Testis (tissue), 3 donors: ENCODE data around the gene STK17B. TPM values are rescaled to one million over a fixed set of nuclear protein-coding genes. Genes with fewer than 3 reads are reported as not detected.

Experiments
- DNase-seq: peaks from one replicate; pipeline ENCODE4 v3.0.0-alpha.2; 2019
- H3K27ac ChIP-seq, 2 donors: fragments of 200-600 bp; sonication (generic); one replicate each; pipeline ENCODE4 v1.5.1; 2019
- H3K27me3 ChIP-seq: fragments of 200-600 bp; sonication (generic); one replicate; pipeline ENCODE4 v1.5.1; 2019
- H3K36me3 ChIP-seq: fragments of 200-600 bp; sonication (generic); one replicate; pipeline ENCODE4 v1.5.1; 2017; ENCODE audit warnings: low read depth; ENCODE audit errors: missing control alignments
- H3K4me1 ChIP-seq: fragments of 200-600 bp; sonication (generic); one replicate; pipeline ENCODE4 v1.5.1; 2019
- H3K4me3 ChIP-seq, 2 donors: fragments of 200-600 bp; sonication (generic); one replicate each; pipeline ENCODE4 v1.5.1; 2017 to 2019
- H3K9me3 ChIP-seq: fragments of 200-600 bp; sonication (generic); one replicate; pipeline ENCODE4 v1.5.1; 2017
- POLR2A ChIP-seq: fragments of 450-650 bp; IDR thresholded peaks from one replicate; pipeline ENCODE4 v1.6.1; 2017; ENCODE audit warnings: antibody characterized with exemption, mild to moderate bottlenecking, moderate library complexity
- WGBS, 2 donors: methylation state at CpG; one replicate each; pipeline ENCODE4 v1.1.5; 2018; 5-methylcytosine and 5-hydroxymethylcytosine counted together
- intact Hi-C: fragments of 100-400 bp; cut with DNase I; formaldehyde crosslinking; loops from one replicate; pipeline ENCODE4 v1.15.1; 2023; ENCODE audit warnings: low total_unique reads
- polyA plus RNA-seq: library from polyadenylated mRNA; stranded (reverse); fragments of 350-450 nt; fragmentation: Illumina TruSeq; extraction: RNeasy Lipid Tissue Mini Kit (QIAGEN cat#74804); gene quantifications from one replicate; pipeline ENCODE4 v1.2.3, GENCODE V29; 2014; ENCODE audit warnings: low read depth, low replicate concordance; ENCODE audit not compliant: insufficient read depth
- total RNA-seq, 2 donors: library from RNA; depleted of rRNA; stranded (reverse); fragments of >200 nt; gene quantifications; one replicate each; pipeline ENCODE4 v1.2.3, GENCODE V29; 2016
- TF ChIP-seq, protein P1 (sequence below), 3 experiments: fragments of 450-650 bp in 2 of 3; fragments of 200-600 bp in 1 of 3; sonication (generic) in 1 of 3; IDR thresholded peaks; one replicate each; pipeline ENCODE4 v1.5.1; 2016 to 2019; ENCODE audit warnings: antibody characterized with exemption in 3 of 3, mild to moderate bottlenecking in 2 of 3, moderate library complexity in 1 of 3

The STK17B gene
- total and polyA plus RNA-seq, 3 donors from 2014 or later: 10.4 to 18.1 (median 10.6) TPM

DNA sequence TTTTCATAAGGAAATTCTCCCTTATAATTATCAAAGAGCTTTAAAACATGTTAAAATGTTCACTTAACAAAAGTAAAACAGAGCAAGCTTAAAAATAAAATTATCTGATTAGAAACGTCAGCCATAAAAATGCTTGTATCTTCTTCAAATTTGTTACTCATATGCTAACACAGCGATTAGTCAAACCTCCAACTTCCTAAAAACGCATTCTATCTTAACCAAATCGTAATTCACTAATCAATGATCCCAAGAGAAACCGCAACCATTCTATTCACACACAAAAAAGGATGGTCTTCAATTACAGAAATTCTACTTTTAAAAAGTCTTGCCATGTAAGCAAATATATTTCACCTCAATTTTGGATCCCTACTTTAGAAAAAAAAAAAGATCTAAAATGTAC is 1.9 kb downstream of the STK17B start:
- H3K27me3 ChIP-seq: no peaks in the 10 kb centered on the region
- H3K4me1 ChIP-seq: peaks cover 4% of the 10 kb centered on the region
- peak overlapping the region; percentile 88 to 95 for H3K4me3 ChIP-seq
- intact Hi-C loops: no loop called here
- WGBS, 2 donors: 52 to 67% methylated on average over 5 of the region's 5 CpGs
- H3K27ac ChIP-seq: no peak overlapping the region
- H3K36me3 ChIP-seq: no peaks in the 10 kb centered on the region
- H3K9me3 ChIP-seq: no peaks in the 10 kb centered on the region
- TF ChIP-seq POLR2A: no peak
- TF ChIP-seq, protein P1, sequence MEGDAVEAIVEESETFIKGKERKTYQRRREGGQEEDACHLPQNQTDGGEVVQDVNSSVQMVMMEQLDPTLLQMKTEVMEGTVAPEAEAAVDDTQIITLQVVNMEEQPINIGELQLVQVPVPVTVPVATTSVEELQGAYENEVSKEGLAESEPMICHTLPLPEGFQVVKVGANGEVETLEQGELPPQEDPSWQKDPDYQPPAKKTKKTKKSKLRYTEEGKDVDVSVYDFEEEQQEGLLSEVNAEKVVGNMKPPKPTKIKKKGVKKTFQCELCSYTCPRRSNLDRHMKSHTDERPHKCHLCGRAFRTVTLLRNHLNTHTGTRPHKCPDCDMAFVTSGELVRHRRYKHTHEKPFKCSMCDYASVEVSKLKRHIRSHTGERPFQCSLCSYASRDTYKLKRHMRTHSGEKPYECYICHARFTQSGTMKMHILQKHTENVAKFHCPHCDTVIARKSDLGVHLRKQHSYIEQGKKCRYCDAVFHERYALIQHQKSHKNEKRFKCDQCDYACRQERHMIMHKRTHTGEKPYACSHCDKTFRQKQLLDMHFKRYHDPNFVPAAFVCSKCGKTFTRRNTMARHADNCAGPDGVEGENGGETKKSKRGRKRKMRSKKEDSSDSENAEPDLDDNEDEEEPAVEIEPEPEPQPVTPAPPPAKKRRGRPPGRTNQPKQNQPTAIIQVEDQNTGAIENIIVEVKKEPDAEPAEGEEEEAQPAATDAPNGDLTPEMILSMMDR (IDR thresholded peaks at IDR 0.05): no peak
- no peak for DNase-seq

DNA sequence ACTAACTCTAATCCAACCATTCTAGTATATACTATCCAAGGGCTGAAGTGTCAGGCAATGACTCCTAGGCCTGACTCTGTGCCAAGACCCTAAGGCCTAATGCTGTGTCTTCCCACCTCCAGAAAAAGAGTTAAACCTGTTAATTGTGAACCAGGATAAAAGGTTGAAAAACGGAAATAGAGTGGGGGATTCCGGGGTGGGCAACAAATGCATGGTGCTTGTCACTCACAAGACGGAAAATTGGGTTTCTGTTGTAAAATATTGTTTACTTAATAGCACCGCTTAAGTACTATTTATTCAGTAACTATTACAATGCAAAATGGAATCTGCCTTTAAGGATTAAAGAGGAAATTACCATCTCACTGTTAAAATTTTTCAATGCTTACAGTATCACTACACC is 3.2 kb downstream of the STK17B start:
- DNase-seq: no peak
- no peak overlapping the region for H3K27ac ChIP-seq
- no peak overlapping the region for H3K4me3 ChIP-seq
- no peaks in the 10 kb centered on the region for H3K9me3 ChIP-seq
- WGBS, 2 donors: 43 to 79% methylated on average over 4 of the region's 4 CpGs
- no peaks in the 10 kb centered on the region for H3K27me3 ChIP-seq
- no peak for TF ChIP-seq POLR2A
- TF ChIP-seq, protein P1 (IDR thresholded peaks at IDR 0.05): no peak
- H3K4me1 ChIP-seq: peaks cover 4% of the 10 kb centered on the region
- intact Hi-C loops: no loop called here
- H3K36me3 ChIP-seq: no peaks in the 10 kb centered on the region

- intact Hi-C loops: no loop called here
- no peak for DNase-seq
- Histone ChIP-seq H3K4me3 (no peak overlapping the region), H3K27ac (no peak overlapping the region), H3K9me3 (no peaks in the 10 kb centered on the region), H3K27me3 (no peaks in the 10 kb centered on the region), H3K36me3 (no peaks in the 10 kb centered on the region), H3K4me1 (peaks cover 4% of the 10 kb centered on the region)
- 67 to 68% methylated on average over 2 of the region's 2 CpGs for WGBS, 2 donors
- TF ChIP-seq, protein P1 (IDR thresholded peaks at IDR 0.05): no peak
- TF ChIP-seq POLR2A: no peak
Measured at GRCh38 chr2:196167666-196168065, 3.7 kb downstream of the STK17B start.

DNA sequence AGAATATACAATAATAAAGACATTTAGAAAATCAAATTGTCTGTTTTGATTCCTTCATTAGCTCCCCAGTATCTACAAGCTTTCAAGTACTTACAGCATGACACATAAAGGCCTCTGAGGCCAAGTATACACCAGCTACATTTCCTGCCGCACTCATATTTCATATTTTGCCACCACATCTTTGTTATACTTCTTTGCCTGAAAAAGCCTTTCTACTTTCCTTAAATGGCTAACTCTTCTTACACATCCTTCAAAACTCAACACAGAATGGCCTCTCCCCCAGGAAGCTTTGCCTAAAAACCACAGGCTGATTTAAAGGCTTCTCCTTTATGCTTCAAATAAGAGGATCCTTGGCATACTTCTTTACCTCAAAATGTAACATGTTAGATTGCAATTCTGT is 4.5 kb downstream of the STK17B start:
- H3K4me3 ChIP-seq: no peak overlapping the region
- peaks cover 4% of the 10 kb centered on the region for H3K4me1 ChIP-seq
- H3K27me3 ChIP-seq: no peaks in the 10 kb centered on the region
- 83 to 94% methylated on average over 1 of the region's 1 CpG for WGBS, 2 donors
- DNase-seq: no peak
- intact Hi-C loops: no loop called here
- TF ChIP-seq, protein P1 (IDR thresholded peaks at IDR 0.05): no peak
- TF ChIP-seq POLR2A: no peak
- no peak overlapping the region for H3K27ac ChIP-seq
- H3K9me3 ChIP-seq: no peaks in the 10 kb centered on the region
- H3K36me3 ChIP-seq: no peaks in the 10 kb centered on the region

DNA sequence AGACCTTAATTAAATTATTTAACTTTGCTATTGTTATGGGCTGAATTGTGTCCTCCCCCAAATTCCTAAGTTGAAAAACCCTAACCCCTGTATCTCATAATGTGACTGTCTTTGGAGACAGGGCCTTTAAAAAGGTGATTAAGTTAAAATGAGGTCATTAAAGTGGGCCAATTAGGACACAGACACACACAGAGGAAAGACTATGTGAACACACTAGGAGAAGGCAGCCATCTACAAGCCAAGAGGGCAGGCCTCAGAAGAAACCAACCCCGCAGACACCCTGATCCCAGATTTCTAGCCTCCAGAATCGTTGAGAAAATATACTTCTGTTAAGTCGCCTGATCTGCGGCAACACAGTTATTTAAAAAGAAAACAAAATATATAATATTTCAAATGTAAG is 6.4 kb downstream of the STK17B start:
- WGBS, 2 donors: 80% methylated on average over 4 of the region's 4 CpGs
- Histone ChIP-seq H3K4me1 (peaks cover 4% of the 10 kb centered on the region), H3K27me3 (no peaks in the 10 kb centered on the region), H3K27ac (no peak overlapping the region), H3K4me3 (no peak overlapping the region), H3K36me3 (no peaks in the 10 kb centered on the region), H3K9me3 (no peaks in the 10 kb centered on the region)
- no peak for TF ChIP-seq POLR2A
- TF ChIP-seq, protein P1 (IDR thresholded peaks at IDR 0.05): no peak
- intact Hi-C loops: no loop called here
- DNase-seq: no peak
